Panc1 (cell line): Measurements from ENCODE around the gene RPL35.

Experiments
- POLR2AphosphoS5 ChIP-seq: IDR thresholded peaks from 2 replicates; pipeline ENCODE4 v1.6.1; 2012; ENCODE audit warnings: mild to moderate bottlenecking, low read depth, low read length, moderate library complexity
- SIN3A ChIP-seq: IDR thresholded peaks from 2 replicates; pipeline ENCODE4 v1.6.1; 2012; ENCODE audit warnings: low read depth, mild to moderate bottlenecking, low read length, moderate library complexity, borderline replicate concordance; ENCODE audit not compliant: insufficient read depth
- TCF7L2 ChIP-seq: IDR thresholded peaks from 2 replicates; pipeline ENCODE4 v1.6.1; 2011; ENCODE audit warnings: mild to moderate bottlenecking, low read depth, low read length, inconsistent platforms
- TF ChIP-seq, protein P1 (sequence below): fragments of 450-650 bp; IDR thresholded peaks from 2 replicates; pipeline ENCODE4 v1.5.1; 2017; ENCODE audit warnings: mild to moderate bottlenecking
- TF ChIP-seq, protein P2 (sequence below), 2 experiments: IDR thresholded peaks; 2 replicates each; pipeline ENCODE4 v1.6.1; 2011 to 2012; ENCODE audit warnings: low read depth in 2 of 2, control low read depth in 1 of 2, low read length in 1 of 2, mild to moderate bottlenecking in 1 of 2, moderate library complexity in 1 of 2; ENCODE audit not compliant: insufficient read depth in 1 of 2

DNA sequence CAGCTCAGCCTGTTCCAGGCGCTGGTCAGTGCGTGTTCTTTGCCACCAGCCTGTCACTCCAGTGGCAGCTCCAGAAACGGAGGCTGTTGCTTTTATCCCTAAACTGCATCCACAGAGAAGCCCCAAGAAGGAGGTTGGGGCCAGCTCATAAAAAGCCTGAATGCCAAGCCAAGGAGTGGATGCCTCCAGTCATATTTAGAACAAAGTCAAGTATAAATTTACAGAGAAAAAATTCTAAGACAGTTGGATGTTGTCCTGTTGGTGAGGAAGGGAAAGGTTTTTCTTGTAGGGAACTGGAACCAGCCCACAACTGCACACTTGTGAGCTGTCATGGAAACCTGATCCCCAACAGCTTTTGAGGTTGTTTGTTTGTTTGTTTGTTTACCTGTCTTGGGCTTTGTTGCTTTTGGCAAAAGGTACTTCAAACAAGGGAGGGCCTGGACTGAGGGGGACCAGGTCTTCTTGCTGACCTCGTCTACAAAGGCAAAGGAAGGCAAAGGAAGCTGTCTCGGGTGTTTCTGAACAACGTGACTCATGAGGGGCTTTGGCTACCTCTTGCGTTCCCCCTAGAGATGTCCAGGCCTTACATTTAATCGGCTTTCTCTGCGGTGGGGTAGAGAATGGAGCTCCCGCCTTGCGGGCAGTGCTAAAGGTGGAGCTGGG lies 48.1 kb downstream of the RPL35 start:
- TF ChIP-seq, protein P1, sequence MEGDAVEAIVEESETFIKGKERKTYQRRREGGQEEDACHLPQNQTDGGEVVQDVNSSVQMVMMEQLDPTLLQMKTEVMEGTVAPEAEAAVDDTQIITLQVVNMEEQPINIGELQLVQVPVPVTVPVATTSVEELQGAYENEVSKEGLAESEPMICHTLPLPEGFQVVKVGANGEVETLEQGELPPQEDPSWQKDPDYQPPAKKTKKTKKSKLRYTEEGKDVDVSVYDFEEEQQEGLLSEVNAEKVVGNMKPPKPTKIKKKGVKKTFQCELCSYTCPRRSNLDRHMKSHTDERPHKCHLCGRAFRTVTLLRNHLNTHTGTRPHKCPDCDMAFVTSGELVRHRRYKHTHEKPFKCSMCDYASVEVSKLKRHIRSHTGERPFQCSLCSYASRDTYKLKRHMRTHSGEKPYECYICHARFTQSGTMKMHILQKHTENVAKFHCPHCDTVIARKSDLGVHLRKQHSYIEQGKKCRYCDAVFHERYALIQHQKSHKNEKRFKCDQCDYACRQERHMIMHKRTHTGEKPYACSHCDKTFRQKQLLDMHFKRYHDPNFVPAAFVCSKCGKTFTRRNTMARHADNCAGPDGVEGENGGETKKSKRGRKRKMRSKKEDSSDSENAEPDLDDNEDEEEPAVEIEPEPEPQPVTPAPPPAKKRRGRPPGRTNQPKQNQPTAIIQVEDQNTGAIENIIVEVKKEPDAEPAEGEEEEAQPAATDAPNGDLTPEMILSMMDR = no peak
- TF ChIP-seq POLR2AphosphoS5 = no peak
- no peak for TF ChIP-seq TCF7L2
- TF ChIP-seq, protein P2, sequence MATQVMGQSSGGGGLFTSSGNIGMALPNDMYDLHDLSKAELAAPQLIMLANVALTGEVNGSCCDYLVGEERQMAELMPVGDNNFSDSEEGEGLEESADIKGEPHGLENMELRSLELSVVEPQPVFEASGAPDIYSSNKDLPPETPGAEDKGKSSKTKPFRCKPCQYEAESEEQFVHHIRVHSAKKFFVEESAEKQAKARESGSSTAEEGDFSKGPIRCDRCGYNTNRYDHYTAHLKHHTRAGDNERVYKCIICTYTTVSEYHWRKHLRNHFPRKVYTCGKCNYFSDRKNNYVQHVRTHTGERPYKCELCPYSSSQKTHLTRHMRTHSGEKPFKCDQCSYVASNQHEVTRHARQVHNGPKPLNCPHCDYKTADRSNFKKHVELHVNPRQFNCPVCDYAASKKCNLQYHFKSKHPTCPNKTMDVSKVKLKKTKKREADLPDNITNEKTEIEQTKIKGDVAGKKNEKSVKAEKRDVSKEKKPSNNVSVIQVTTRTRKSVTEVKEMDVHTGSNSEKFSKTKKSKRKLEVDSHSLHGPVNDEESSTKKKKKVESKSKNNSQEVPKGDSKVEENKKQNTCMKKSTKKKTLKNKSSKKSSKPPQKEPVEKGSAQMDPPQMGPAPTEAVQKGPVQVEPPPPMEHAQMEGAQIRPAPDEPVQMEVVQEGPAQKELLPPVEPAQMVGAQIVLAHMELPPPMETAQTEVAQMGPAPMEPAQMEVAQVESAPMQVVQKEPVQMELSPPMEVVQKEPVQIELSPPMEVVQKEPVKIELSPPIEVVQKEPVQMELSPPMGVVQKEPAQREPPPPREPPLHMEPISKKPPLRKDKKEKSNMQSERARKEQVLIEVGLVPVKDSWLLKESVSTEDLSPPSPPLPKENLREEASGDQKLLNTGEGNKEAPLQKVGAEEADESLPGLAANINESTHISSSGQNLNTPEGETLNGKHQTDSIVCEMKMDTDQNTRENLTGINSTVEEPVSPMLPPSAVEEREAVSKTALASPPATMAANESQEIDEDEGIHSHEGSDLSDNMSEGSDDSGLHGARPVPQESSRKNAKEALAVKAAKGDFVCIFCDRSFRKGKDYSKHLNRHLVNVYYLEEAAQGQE (IDR thresholded peaks at IDR 0.05; ENCODE audit: insufficient read depth in 1 of 2, low read depth in 2 of 2, low read length in 1 of 2) = no peak
- TF ChIP-seq SIN3A = no peak
